NT2/D1 (cell line): ENCODE measurements around the gene ADAM17.

ENCODE experiments used
- DNase-seq: peaks from one replicate; pipeline ENCODE4 v3.0.0-alpha.2; 2011; ENCODE audit warnings: low read depth, low spot score
- H3K27me3 ChIP-seq: 2 replicates; pipeline ENCODE4 v1.6.0; 2011; ENCODE audit warnings: mild to moderate bottlenecking; ENCODE audit not compliant: insufficient read length, insufficient read depth
- H3K36me3 ChIP-seq: 2 replicates; pipeline ENCODE4 v1.6.1; 2011; ENCODE audit warnings: mild to moderate bottlenecking, low read length, mixed read lengths; ENCODE audit not compliant: insufficient read depth, insufficient read length
- H3K4me1 ChIP-seq: 2 replicates; pipeline ENCODE4 v1.5.1; 2011; ENCODE audit not compliant: insufficient read depth, insufficient read length
- H3K4me3 ChIP-seq: 2 replicates; pipeline ENCODE4 v1.5.1; 2011; ENCODE audit warnings: low read depth; ENCODE audit not compliant: insufficient read length
- H3K9ac ChIP-seq: 2 replicates; pipeline ENCODE4 v1.6.0; 2011; ENCODE audit warnings: low read depth; ENCODE audit not compliant: insufficient read length
- H3K9me3 ChIP-seq: 2 replicates; pipeline ENCODE4 v1.5.1; 2011; ENCODE audit warnings: mild to moderate bottlenecking, low read length; ENCODE audit not compliant: insufficient read depth
- SUZ12 ChIP-seq: IDR thresholded peaks from 2 replicates; pipeline ENCODE4 v1.6.1; 2011; ENCODE audit not compliant: insufficient read length, insufficient read depth; ENCODE audit errors: extremely low read depth
- YY1 ChIP-seq: IDR thresholded peaks from 2 replicates; pipeline ENCODE4 v1.6.1; 2011; ENCODE audit not compliant: insufficient read length, insufficient read depth
- ZNF274 ChIP-seq: IDR thresholded peaks from 2 replicates; pipeline ENCODE4 v1.6.1; 2011; ENCODE audit warnings: mild to moderate bottlenecking, low read depth, low read length

The ADAM17 gene

DNA sequence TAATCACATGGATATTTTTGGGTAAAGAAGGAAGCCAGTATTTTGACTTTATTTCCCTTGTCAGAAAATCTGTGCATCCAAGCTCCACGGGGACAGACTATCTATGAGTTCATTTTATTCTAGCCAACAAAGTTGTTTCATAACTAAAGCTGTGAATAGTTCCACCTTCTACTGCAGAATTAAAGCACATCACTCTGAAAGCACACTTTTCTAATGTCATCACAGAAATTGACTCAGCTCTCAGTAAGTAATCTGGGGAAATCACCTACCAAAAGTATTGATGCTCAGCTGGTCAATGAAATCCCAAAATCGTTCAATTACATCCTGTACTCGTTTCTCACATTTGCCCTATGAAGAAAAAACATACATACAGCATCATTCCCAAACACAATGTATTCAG, 62.2 kb downstream of the ADAM17 start:
- Histone ChIP-seq H3K9ac (no peak overlapping the region), H3K4me1 (no peaks in the 10 kb centered on the region), H3K4me3 (no peak overlapping the region), H3K36me3 (peaks cover 82% of the 10 kb centered on the region), H3K9me3 (no peaks in the 10 kb centered on the region), H3K27me3 (no peaks in the 10 kb centered on the region)
- no peak for TF ChIP-seq ZNF274
- no peak for TF ChIP-seq YY1
- no peak for TF ChIP-seq SUZ12
- no peak for DNase-seq

GRCh38 chr2:9492927-9493326, 62.7 kb downstream of the ADAM17 start:
- H3K36me3 ChIP-seq, result peaks cover 84% of the 10 kb centered on the region
- no peak for TF ChIP-seq ZNF274
- TF ChIP-seq YY1, result no peak
- H3K27me3 ChIP-seq, result no peaks in the 10 kb centered on the region
- no peak for DNase-seq
- no peaks in the 10 kb centered on the region for H3K4me1 ChIP-seq
- H3K9me3 ChIP-seq, result no peaks in the 10 kb centered on the region
- H3K9ac ChIP-seq, result no peak overlapping the region
- no peak overlapping the region for H3K4me3 ChIP-seq

- no peaks in the 10 kb centered on the region for H3K27me3 ChIP-seq
- no peaks in the 10 kb centered on the region for H3K4me1 ChIP-seq
- no peak for DNase-seq
- H3K4me3 ChIP-seq, result no peak overlapping the region
- TF ChIP-seq ZNF274, result no peak
- TF ChIP-seq YY1, result no peak
- TF ChIP-seq SUZ12, result no peak
- H3K36me3 ChIP-seq, result peaks cover 89% of the 10 kb centered on the region
- H3K9ac ChIP-seq, result no peak overlapping the region
- H3K9me3 ChIP-seq, result no peaks in the 10 kb centered on the region
Measured at GRCh38 chr2:9490789-9491188, 64.8 kb downstream of the ADAM17 start.

DNA sequence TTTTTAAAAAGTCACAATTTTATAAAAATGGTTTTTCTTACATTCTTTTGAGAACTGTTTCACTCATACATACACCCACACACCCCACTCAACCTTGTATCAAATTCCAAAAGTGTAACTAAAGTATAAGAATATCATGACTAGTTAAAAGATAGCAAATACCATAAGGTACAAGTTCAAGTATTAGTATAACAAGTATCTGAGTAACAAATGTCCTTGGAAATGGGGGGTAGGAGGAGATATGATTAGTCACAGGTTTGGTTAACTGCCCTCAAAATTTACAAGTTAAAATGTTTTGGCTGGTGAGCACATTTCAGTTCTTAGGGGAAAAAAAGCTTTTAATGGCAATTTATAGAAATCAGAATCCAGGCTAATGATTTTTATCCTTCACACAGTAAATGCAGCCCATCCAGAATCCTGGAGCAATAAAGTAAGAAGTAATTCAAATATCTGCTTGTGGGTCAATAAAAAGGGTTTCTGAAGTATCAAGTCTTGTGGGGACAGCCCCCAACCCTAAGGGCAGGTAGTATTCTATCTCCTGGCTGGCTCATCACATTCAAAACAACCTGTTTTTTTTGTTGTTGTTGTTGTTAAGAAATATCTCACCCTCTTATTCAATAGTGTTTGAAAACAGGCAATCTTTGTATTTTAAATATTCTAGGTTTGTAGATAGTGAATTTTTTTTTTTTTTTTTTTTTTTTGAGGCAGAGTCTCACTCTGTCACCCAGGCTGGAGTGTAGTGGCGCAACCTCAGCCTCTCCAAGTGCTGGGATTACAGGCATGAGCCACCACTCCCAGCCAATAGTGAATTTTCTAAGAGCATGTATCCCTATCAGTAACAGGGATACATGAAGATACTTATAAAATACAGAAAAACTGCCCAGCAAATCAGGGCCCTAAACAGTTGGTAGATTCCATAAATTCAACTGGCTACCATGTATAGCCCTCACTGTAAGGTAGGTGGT, 66.8 kb downstream of the ADAM17 start:
- H3K36me3 ChIP-seq, result peaks cover 93% of the 10 kb centered on the region
- no peak for DNase-seq
- no peaks in the 10 kb centered on the region for H3K27me3 ChIP-seq
- no peak for TF ChIP-seq YY1
- TF ChIP-seq ZNF274, result no peak
- no peak for TF ChIP-seq SUZ12
- H3K4me3 ChIP-seq, result no peak overlapping the region
- H3K9me3 ChIP-seq, result no peaks in the 10 kb centered on the region
- H3K4me1 ChIP-seq, result no peaks in the 10 kb centered on the region
- no peak overlapping the region for H3K9ac ChIP-seq

DNA sequence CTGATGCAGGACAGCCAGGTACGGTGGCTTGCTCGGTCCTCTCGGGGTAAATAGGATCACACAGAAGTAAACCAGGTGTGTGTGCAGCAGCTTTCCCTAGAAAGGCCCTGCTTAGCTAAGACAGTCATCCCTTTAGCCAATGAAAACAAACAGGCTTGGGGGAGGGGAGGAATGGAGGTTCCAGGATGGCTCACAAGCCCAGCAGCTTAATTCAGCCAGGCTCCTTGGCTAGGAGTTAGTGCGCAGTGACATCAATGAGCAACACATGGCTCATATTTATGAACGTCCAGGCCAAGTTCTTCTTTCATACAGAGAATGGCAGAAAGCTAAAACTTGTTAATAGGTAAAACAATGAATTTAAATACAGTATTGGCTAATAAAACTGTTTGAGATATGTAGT, 71.1 kb downstream of the ADAM17 start:
- no peak for DNase-seq
- no peaks in the 10 kb centered on the region for H3K27me3 ChIP-seq
- H3K9ac ChIP-seq, result no peak overlapping the region
- no peak for TF ChIP-seq SUZ12
- no peak for TF ChIP-seq YY1
- TF ChIP-seq ZNF274, result no peak
- no peaks in the 10 kb centered on the region for H3K4me1 ChIP-seq
- no peak overlapping the region for H3K4me3 ChIP-seq
- H3K9me3 ChIP-seq, result no peaks in the 10 kb centered on the region
- peaks cover 71% of the 10 kb centered on the region for H3K36me3 ChIP-seq

DNA sequence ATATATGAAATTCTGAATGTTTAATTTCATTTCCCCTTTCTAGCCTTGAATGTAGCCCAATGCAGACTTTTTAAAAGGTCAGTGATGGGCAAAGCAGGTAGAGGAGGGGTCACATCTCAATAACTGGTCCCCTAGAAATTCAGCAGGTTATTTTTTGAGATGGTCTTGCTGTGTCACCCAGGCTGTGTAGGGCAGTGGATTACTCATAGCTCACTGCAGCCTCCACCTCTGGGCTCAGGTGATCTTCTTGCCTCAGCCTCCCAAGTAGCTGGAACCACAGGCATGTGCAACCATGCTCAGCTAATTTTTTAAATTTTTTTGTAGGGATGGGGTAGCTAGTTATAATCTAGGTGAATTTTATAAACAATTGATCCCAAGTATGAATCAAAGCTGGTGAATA, 72.5 kb downstream of the ADAM17 start:
- H3K9ac ChIP-seq, result no peak overlapping the region
- no peak overlapping the region for H3K4me3 ChIP-seq
- no peaks in the 10 kb centered on the region for H3K27me3 ChIP-seq
- DNase-seq, result no peak
- TF ChIP-seq ZNF274 (no peak), SUZ12 (no peak), YY1 (no peak)
- H3K36me3 ChIP-seq, result peaks cover 58% of the 10 kb centered on the region
- no peaks in the 10 kb centered on the region for H3K4me1 ChIP-seq
- H3K9me3 ChIP-seq, result no peaks in the 10 kb centered on the region

GRCh38 chr2:9480157-9480556, 75.5 kb downstream of the ADAM17 start:
- Histone ChIP-seq H3K36me3 (peaks cover 33% of the 10 kb centered on the region), H3K27me3 (no peaks in the 10 kb centered on the region), H3K4me3 (no peak overlapping the region), H3K4me1 (no peaks in the 10 kb centered on the region), H3K9me3 (no peaks in the 10 kb centered on the region), H3K9ac (no peak overlapping the region)
- TF ChIP-seq ZNF274, result no peak
- TF ChIP-seq SUZ12, result no peak
- TF ChIP-seq YY1, result no peak
- DNase-seq, result no peak
